Endothelial cell (in vitro differentiated cells): ENCODE data around the gene GSTM3. TPM values are rescaled to one million over a fixed set of nuclear protein-coding genes. Genes with fewer than 3 reads are reported as not detected.

Source experiments
- DNase-seq: peaks from one replicate; pipeline ENCODE4 v3.0.0; 2021; ENCODE audit warnings: low spot score
- H3K27ac Mint-ChIP-seq: one replicate; pipeline ENCODE4 v1.8.0; 2021; ENCODE audit warnings: mixed read lengths, inconsistent platforms; ENCODE audit not compliant: unreplicated experiment
- H3K27me3 Mint-ChIP-seq: one replicate; pipeline ENCODE4 v1.8.0; 2021; ENCODE audit warnings: mild to moderate bottlenecking, moderate library complexity, mixed read lengths, inconsistent platforms; ENCODE audit not compliant: unreplicated experiment
- H3K36me3 Mint-ChIP-seq: one replicate; pipeline ENCODE4 v1.8.0; 2021; ENCODE audit warnings: mild to moderate bottlenecking, low read depth, mixed read lengths, inconsistent platforms; ENCODE audit not compliant: unreplicated experiment
- H3K4me1 Mint-ChIP-seq: one replicate; pipeline ENCODE4 v1.8.0; 2021; ENCODE audit warnings: mild to moderate bottlenecking, mixed read lengths, inconsistent platforms; ENCODE audit not compliant: unreplicated experiment
- H3K4me3 Mint-ChIP-seq: one replicate; pipeline ENCODE4 v1.8.0; 2021; ENCODE audit warnings: mild to moderate bottlenecking, mixed read lengths, inconsistent platforms; ENCODE audit not compliant: unreplicated experiment
- H3K9me3 Mint-ChIP-seq: one replicate; pipeline ENCODE4 v1.8.0; 2021; ENCODE audit warnings: mixed read lengths, inconsistent platforms; ENCODE audit not compliant: unreplicated experiment
- total RNA-seq: library from RNA; stranded (reverse); fragmentation: NEBNext Ultra II Directional; extraction: Animal tissue kit (Norgen Biotek cat#: 25700); gene quantifications from one replicate; pipeline ENCODE4 v1.2.1, GENCODE V29; 2021; ENCODE audit not compliant: unreplicated experiment
- TF ChIP-seq, protein P1 (sequence below): fragments of 200-600 bp; sonication (generic); IDR thresholded peaks from one replicate; pipeline ENCODE4 v1.5.0; 2021; ENCODE audit warnings: antibody characterized with exemption; ENCODE audit not compliant: unreplicated experiment

The GSTM3 gene
- total RNA-seq, 1 donor from 2014 or later: 6.9 TPM

GRCh38 chr1:109784551-109785252 lies 43.9 kb upstream of the GSTM3 start:
- Mint-ChIP-seq H3K9me3 (no peaks in the 10 kb centered on the region), H3K4me1 (peaks cover 9% of the 10 kb centered on the region), H3K27ac (no peak overlapping the region), H3K4me3 (no peak overlapping the region), H3K27me3 (peaks cover 6% of the 10 kb centered on the region), H3K36me3 (peaks cover 5% of the 10 kb centered on the region)
- DNase-seq: no peak
- TF ChIP-seq, protein P1, sequence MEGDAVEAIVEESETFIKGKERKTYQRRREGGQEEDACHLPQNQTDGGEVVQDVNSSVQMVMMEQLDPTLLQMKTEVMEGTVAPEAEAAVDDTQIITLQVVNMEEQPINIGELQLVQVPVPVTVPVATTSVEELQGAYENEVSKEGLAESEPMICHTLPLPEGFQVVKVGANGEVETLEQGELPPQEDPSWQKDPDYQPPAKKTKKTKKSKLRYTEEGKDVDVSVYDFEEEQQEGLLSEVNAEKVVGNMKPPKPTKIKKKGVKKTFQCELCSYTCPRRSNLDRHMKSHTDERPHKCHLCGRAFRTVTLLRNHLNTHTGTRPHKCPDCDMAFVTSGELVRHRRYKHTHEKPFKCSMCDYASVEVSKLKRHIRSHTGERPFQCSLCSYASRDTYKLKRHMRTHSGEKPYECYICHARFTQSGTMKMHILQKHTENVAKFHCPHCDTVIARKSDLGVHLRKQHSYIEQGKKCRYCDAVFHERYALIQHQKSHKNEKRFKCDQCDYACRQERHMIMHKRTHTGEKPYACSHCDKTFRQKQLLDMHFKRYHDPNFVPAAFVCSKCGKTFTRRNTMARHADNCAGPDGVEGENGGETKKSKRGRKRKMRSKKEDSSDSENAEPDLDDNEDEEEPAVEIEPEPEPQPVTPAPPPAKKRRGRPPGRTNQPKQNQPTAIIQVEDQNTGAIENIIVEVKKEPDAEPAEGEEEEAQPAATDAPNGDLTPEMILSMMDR: no peak

DNA sequence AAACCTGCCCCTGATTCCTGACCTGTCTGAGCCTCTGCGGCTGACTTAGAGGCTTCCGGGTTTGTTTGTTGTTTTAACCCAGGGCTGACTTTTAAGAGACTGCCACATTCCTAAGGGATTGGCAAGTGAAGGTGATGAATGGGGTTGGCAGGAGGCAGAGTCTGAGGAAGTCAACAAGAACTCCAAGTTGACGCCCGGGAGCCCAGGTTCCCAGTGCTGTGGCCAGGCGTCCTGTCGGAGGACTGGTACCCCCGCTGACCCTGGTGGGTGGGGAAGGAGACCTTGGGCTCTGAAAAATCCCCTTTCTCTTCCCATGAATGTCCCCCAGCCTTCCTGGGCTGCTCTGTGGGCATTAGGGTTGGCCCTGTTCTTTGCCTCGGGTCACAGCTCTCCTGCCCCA lies 42.6 kb upstream of the GSTM3 start:
- DNase-seq: no peak
- H3K27ac Mint-ChIP-seq: no peak overlapping the region
- TF ChIP-seq, protein P1: no peak
- H3K27me3 Mint-ChIP-seq: peaks cover 6% of the 10 kb centered on the region
- H3K4me3 Mint-ChIP-seq: no peak overlapping the region
- peaks cover 5% of the 10 kb centered on the region for H3K36me3 Mint-ChIP-seq
- H3K4me1 Mint-ChIP-seq: peaks cover 4% of the 10 kb centered on the region
- no peaks in the 10 kb centered on the region for H3K9me3 Mint-ChIP-seq

- H3K27me3 Mint-ChIP-seq: peaks cover 6% of the 10 kb centered on the region
- no peaks in the 10 kb centered on the region for H3K9me3 Mint-ChIP-seq
- peaks cover 4% of the 10 kb centered on the region for H3K4me1 Mint-ChIP-seq
- no peak for DNase-seq
- TF ChIP-seq, protein P1: no peak
- H3K4me3 Mint-ChIP-seq: no peak overlapping the region
- H3K27ac Mint-ChIP-seq: no peak overlapping the region
- H3K36me3 Mint-ChIP-seq: peaks cover 5% of the 10 kb centered on the region
These were observed 42.1 kb upstream of the GSTM3 start for GRCh38 chr1:109782927-109783326.

- TF ChIP-seq, protein P1: no peak
- Mint-ChIP-seq H3K4me3 (no peak overlapping the region), H3K27me3 (peaks cover 6% of the 10 kb centered on the region), H3K36me3 (peaks cover 5% of the 10 kb centered on the region), H3K27ac (no peak overlapping the region), H3K9me3 (no peaks in the 10 kb centered on the region), H3K4me1 (peaks cover 4% of the 10 kb centered on the region)
- no peak for DNase-seq
These were observed 41.7 kb upstream of the GSTM3 start for GRCh38 chr1:109782514-109782913.

- Mint-ChIP-seq H3K27ac (no peak overlapping the region), H3K27me3 (peaks cover 6% of the 10 kb centered on the region), H3K4me3 (no peak overlapping the region), H3K4me1 (peaks cover 4% of the 10 kb centered on the region), H3K36me3 (peaks cover 5% of the 10 kb centered on the region), H3K9me3 (no peaks in the 10 kb centered on the region)
- no peak for DNase-seq
- TF ChIP-seq, protein P1: no peak
These were observed 41.0 kb upstream of the GSTM3 start for GRCh38 chr1:109781806-109782205.
